Activated CD8-positive, alpha-beta T cell treated with anti-CD3 and anti-CD28 coated beads for 36 hours (primary cell): Measurements from ENCODE around the gene TAF3. TPM values are rescaled to one million over a fixed set of nuclear protein-coding genes. Genes with fewer than 3 reads are reported as not detected.

ENCODE experiments used
- ATAC-seq: fragments of 200-7000 bp; cut with Tn5 transposase; one replicate; pipeline ENCODE4 v1.10.0; 2021; ENCODE audit warnings: mild to moderate bottlenecking, moderate library complexity
- CTCF ChIA-PET: fragments of 350-600 bp; sonication (Branson Sonifier 250); formaldehyde crosslinking; loops from one replicate; lab custom pipeline; 2021; ENCODE audit warnings: antibody characterized with exemption; lab: Charles Lee
- POLR2A ChIA-PET: fragments of 350-600 bp; sonication (Branson Sonifier 250); formaldehyde crosslinking; loops from one replicate; lab custom pipeline; 2021; ENCODE audit warnings: antibody characterized with exemption; lab: Charles Lee
- DNase-seq: peaks from one replicate; pipeline ENCODE4 v3.0.0-alpha.2; 2020
- H3K27ac Mint-ChIP-seq: one replicate; pipeline ENCODE4 v1.8.0; 2021; ENCODE audit warnings: mild to moderate bottlenecking, mixed read lengths
- H3K27me3 Mint-ChIP-seq: one replicate; pipeline ENCODE4 v1.8.0; 2021; ENCODE audit warnings: mixed read lengths
- H3K36me3 Mint-ChIP-seq: one replicate; pipeline ENCODE4 v1.8.0; 2021; ENCODE audit warnings: low read depth, mixed read lengths
- H3K4me1 Mint-ChIP-seq: one replicate; pipeline ENCODE4 v1.8.0; 2021; ENCODE audit warnings: low read depth, mixed read lengths
- H3K4me3 Mint-ChIP-seq: one replicate; pipeline ENCODE4 v1.8.0; 2021; ENCODE audit warnings: mild to moderate bottlenecking, moderate library complexity, mixed read lengths
- H3K9me3 Mint-ChIP-seq: one replicate; pipeline ENCODE4 v1.8.0; 2021; ENCODE audit warnings: mixed read lengths
- intact Hi-C: fragments of 100-400 bp; cut with micrococcal nuclease; formaldehyde crosslinking; loops from one replicate; pipeline ENCODE4 v1.10.0; 2022
- total RNA-seq, 2 experiments: library from RNA; stranded (reverse); gene quantifications; one replicate each; pipeline ENCODE4 v1.2.3, GENCODE V29; 2021
- TF ChIP-seq, protein P1 (sequence below): fragments of 200-600 bp; IDR thresholded peaks from one replicate; pipeline ENCODE4 v1.8.0; 2022; ENCODE audit warnings: antibody characterized with exemption, mild to moderate bottlenecking

TAF3 gene
- total RNA-seq, 2 experiments from 2014 or later: 12.5 to 12.7 TPM

DNA sequence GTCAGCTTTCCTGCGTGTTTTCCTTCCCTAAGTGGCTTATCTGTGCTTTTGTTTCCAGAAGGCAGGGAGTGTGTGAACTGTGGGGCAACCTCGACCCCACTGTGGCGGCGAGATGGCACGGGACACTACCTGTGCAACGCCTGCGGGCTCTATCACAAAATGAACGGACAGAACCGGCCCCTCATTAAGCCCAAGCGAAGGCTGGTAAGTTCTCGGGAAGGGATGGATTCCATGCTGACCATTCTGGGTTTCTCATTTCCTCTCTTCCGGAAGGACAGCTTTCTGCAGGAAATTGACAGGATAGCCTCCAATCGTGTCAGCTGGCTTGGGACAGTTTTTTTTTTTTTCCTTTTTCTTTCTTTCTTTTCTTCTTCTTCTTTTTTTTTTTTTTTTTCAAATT, 245.6 kb downstream of the TAF3 start:
- ChIA-PET CTCF (no interaction called here), POLR2A (no interaction called here)
- Mint-ChIP-seq H3K27ac (no peak overlapping the region), H3K36me3 (peaks cover 92% of the 10 kb centered on the region), H3K4me1 (peaks cover 90% of the 10 kb centered on the region), H3K9me3 (no peaks in the 10 kb centered on the region), H3K27me3 (no peaks in the 10 kb centered on the region), H3K4me3 (no peak overlapping the region)
- DNase-seq: no peak
- TF ChIP-seq, protein P1, sequence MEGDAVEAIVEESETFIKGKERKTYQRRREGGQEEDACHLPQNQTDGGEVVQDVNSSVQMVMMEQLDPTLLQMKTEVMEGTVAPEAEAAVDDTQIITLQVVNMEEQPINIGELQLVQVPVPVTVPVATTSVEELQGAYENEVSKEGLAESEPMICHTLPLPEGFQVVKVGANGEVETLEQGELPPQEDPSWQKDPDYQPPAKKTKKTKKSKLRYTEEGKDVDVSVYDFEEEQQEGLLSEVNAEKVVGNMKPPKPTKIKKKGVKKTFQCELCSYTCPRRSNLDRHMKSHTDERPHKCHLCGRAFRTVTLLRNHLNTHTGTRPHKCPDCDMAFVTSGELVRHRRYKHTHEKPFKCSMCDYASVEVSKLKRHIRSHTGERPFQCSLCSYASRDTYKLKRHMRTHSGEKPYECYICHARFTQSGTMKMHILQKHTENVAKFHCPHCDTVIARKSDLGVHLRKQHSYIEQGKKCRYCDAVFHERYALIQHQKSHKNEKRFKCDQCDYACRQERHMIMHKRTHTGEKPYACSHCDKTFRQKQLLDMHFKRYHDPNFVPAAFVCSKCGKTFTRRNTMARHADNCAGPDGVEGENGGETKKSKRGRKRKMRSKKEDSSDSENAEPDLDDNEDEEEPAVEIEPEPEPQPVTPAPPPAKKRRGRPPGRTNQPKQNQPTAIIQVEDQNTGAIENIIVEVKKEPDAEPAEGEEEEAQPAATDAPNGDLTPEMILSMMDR: no peak
- intact Hi-C loops: no loop called here
- no peak for ATAC-seq

DNA sequence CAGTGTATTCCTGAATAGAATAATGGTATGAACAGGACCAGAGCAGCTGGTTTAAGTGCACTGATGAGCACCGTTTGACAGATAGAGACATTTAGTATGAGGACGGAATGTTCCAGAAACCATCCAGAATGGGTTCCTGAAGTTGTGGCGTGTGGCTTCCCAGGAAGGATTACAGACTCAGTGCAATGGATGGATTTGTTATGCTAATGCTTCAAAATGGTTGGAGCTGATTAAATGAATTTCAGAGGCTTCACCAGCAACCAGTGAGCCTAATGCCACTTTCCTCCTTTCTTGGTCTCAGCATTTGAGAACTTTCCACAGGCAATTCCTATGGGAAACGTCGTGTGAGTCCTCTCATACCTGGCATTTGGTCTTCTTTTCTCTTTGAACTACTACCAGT, 246.1 kb downstream of the TAF3 start:
- peaks cover 92% of the 10 kb centered on the region for H3K36me3 Mint-ChIP-seq
- ChIA-PET POLR2A (interaction anchor here (0.9 kb wide), 1 partner anchor 8 kb away, joined by 4 read pairs; no protein-coding TSS in a partner anchor), CTCF (no interaction called here)
- no peaks in the 10 kb centered on the region for H3K9me3 Mint-ChIP-seq
- peaks cover 90% of the 10 kb centered on the region for H3K4me1 Mint-ChIP-seq
- TF ChIP-seq, protein P1: no peak
- no peak overlapping the region for H3K27ac Mint-ChIP-seq
- no peaks in the 10 kb centered on the region for H3K27me3 Mint-ChIP-seq
- intact Hi-C loops: no loop called here
- DNase-seq: no peak
- no peak overlapping the region for H3K4me3 Mint-ChIP-seq
- no peak for ATAC-seq

DNA sequence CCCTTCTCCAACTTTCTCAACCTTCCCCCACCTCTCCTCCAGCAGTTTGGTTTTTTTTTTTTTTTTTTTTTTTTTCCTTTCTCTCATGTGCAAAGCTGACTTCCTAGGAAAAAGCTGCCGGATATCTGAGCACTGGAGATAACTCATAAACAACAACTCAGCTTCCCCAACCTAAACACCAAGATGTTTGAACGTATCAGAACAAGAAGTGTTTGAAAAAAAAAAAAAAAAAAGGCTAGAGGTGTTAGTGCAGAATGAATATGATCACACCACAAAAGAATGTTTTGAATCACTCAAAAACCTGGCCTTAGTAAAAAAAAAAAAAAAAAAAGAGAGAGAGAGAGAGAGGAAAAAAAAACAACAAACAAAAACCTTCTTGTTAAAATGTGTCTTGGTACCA, 247.3 kb downstream of the TAF3 start:
- no peaks in the 10 kb centered on the region for H3K9me3 Mint-ChIP-seq
- peak overlapping the region; percentile 84 for H3K27ac Mint-ChIP-seq
- intact Hi-C loops: no loop called here
- DNase-seq: no peak
- H3K36me3 Mint-ChIP-seq: peaks cover 91% of the 10 kb centered on the region
- ChIA-PET POLR2A (no interaction called here), CTCF (interaction anchor here (2.6 kb wide), 1 partner anchor 12 kb away, joined by 7 read pairs; no protein-coding TSS in a partner anchor)
- peaks cover 89% of the 10 kb centered on the region for H3K4me1 Mint-ChIP-seq
- H3K27me3 Mint-ChIP-seq: no peaks in the 10 kb centered on the region
- ATAC-seq: no peak
- TF ChIP-seq, protein P1: no peak
- peak overlapping the region; percentile 50 for H3K4me3 Mint-ChIP-seq

DNA sequence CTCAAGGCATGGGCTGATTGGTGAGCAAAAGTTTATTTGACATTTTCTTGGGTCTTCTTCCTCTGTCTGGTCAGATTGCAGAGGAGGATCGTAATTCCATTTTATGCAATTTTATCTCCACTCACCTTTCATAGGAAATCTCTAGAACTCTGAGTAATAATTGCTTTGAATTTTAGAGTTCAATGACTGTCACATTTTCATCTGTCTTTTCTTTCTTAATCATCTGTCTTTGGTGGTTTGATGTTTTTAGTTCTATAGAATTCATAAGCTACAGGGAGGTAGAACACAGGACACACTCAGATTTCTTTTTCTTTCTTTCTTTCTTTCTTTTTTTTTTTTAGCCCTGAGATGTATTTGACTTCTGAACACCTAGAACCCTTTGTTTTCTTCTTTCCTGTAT, 247.8 kb downstream of the TAF3 start:
- H3K4me1 Mint-ChIP-seq: peaks cover 87% of the 10 kb centered on the region
- intact Hi-C loops: no loop called here
- CTCF ChIA-PET: interaction anchor here (0.8 to 2.6 kb wide), 2 partner anchors 9 to 13 kb away, joined by 4 to 7 read pairs; no protein-coding TSS in a partner anchor
- POLR2A ChIA-PET: interaction anchor here (0.8 kb wide), 1 partner anchor 71 kb away, joined by 3 read pairs; no protein-coding TSS in a partner anchor
- H3K9me3 Mint-ChIP-seq: no peaks in the 10 kb centered on the region
- peak overlapping the region; percentile 84 for H3K27ac Mint-ChIP-seq
- H3K4me3 Mint-ChIP-seq: peak overlapping the region; percentile 50
- H3K36me3 Mint-ChIP-seq: peaks cover 91% of the 10 kb centered on the region
- no peaks in the 10 kb centered on the region for H3K27me3 Mint-ChIP-seq
- TF ChIP-seq, protein P1: no peak
- ATAC-seq: peak; percentile 6
- DNase-seq: no peak

Other genes with a start within 250 kb of the TAF3 start
- not detected for gene ITIH5, start 151.5 kb upstream of the TAF3 start, total RNA-seq
- not detected for gene ITIH2, start 115.2 kb upstream of the TAF3 start, total RNA-seq
- gene KIN, start 30.5 kb upstream of the TAF3 start, total RNA-seq: 10 to 100 TPM; 10.7 to 12.6 TPM
- 100 to 1,000 TPM; 282 to 292 TPM for gene ATP5F1C, start 30.3 kb upstream of the TAF3 start, total RNA-seq
- 10 to 100 TPM; 24.4 to 27.2 TPM for gene GATA3, start 236.2 kb downstream of the TAF3 start, total RNA-seq